WERI-Rb-1 (cell line): ENCODE data around the gene NBAS.

ENCODE experiments used
- DNase-seq: peaks from one replicate; pipeline ENCODE4 v3.0.0-alpha.2; 2020
- H3K27ac ChIP-seq: fragments of 250-450 bp; sonication (Bioruptor Pico); 2 replicates; pipeline ENCODE4 v1.5.1; 2020; ENCODE audit warnings: mild to moderate bottlenecking, moderate library complexity
- H3K27me3 ChIP-seq: fragments of 250-450 bp; sonication (Bioruptor Pico); 2 replicates; pipeline ENCODE4 v1.5.1; 2021; ENCODE audit warnings: mild to moderate bottlenecking, low read depth, moderate library complexity; ENCODE audit not compliant: insufficient read depth, severe bottlenecking
- H3K36me3 ChIP-seq: fragments of 250-450 bp; sonication (Bioruptor Pico); 2 replicates; pipeline ENCODE4 v1.5.1; 2020; ENCODE audit warnings: mild to moderate bottlenecking, moderate library complexity
- H3K4me3 ChIP-seq: 2 replicates; pipeline ENCODE4 v1.5.1; 2011; ENCODE audit warnings: low read depth, mild to moderate bottlenecking, control low read depth, low read length
- H3K9me3 ChIP-seq: fragments of 250-450 bp; sonication (Bioruptor Pico); 2 replicates; pipeline ENCODE4 v1.5.1; 2021; ENCODE audit warnings: mild to moderate bottlenecking, moderate library complexity; ENCODE audit not compliant: severe bottlenecking
- CTCF ChIP-seq: IDR thresholded peaks from 2 replicates; pipeline ENCODE4 v1.5.1; 2011; ENCODE audit warnings: low read depth, mild to moderate bottlenecking, control low read depth, inconsistent platforms, low read length

NBAS gene

GRCh38 chr2:15560988-15561573 lies at the start of gene NBAS:
NBAS (minus strand) TSS chr2:15561334; CDS start chr2:15561304, 30 bp downstream.
- TF ChIP-seq CTCF, result no peak
- DNase-seq, result peak; percentile 94
- Histone ChIP-seq H3K36me3 (no peaks in the 10 kb centered on the region), H3K9me3 (no peaks in the 10 kb centered on the region), H3K4me3 (peak within 1 kb of the TSS; percentile 94), H3K27me3 (no peaks in the 10 kb centered on the region), H3K27ac (peak within 1 kb of the TSS; percentile 79)

- no peak for DNase-seq
- Histone ChIP-seq H3K27ac (peak overlapping the region; percentile 15), H3K36me3 (peaks cover 75% of the 10 kb centered on the region), H3K4me3 (no peak overlapping the region), H3K27me3 (no peaks in the 10 kb centered on the region), H3K9me3 (no peaks in the 10 kb centered on the region)
- TF ChIP-seq CTCF, result no peak
These were observed 49.4 kb upstream of the NBAS start for GRCh38 chr2:15610430-15610952.

- Histone ChIP-seq H3K27ac (no peak overlapping the region; the same call in 1 of the 2 replicates), H3K27me3 (no peaks in the 10 kb centered on the region), H3K9me3 (no peaks in the 10 kb centered on the region), H3K4me3 (no peak overlapping the region), H3K36me3 (peaks cover 75% of the 10 kb centered on the region)
- no peak for TF ChIP-seq CTCF
- peak; percentile 37 for DNase-seq
These were observed 48.4 kb upstream of the NBAS start for GRCh38 chr2:15609341-15610042.

- Histone ChIP-seq H3K36me3 (peaks cover 77% of the 10 kb centered on the region), H3K4me3 (no peak overlapping the region), H3K27ac (no peak overlapping the region), H3K27me3 (no peaks in the 10 kb centered on the region), H3K9me3 (no peaks in the 10 kb centered on the region)
- no peak for DNase-seq
- no peak for TF ChIP-seq CTCF
These were observed 47.2 kb upstream of the NBAS start for GRCh38 chr2:15608392-15608761.

- peaks cover 77% of the 10 kb centered on the region for H3K36me3 ChIP-seq
- no peak for TF ChIP-seq CTCF
These were observed 46.7 kb upstream of the NBAS start for GRCh38 chr2:15607709-15608391.

More at GRCh38 chr2:15607709-15608391, 46.7 kb upstream of the NBAS start:
- no peak overlapping the region for H3K4me3 ChIP-seq
- no peak overlapping the region for H3K27ac ChIP-seq
- no peaks in the 10 kb centered on the region for H3K27me3 ChIP-seq
- no peaks in the 10 kb centered on the region for H3K9me3 ChIP-seq
- DNase-seq, result no peak
